GM12873 (cell line): Measurements from ENCODE around the gene MAPRE3.

Source experiments
- TF ChIP-seq, protein P1 (sequence below): IDR thresholded peaks from 2 replicates; pipeline ENCODE4 v1.5.1; 2012; ENCODE audit warnings: low read depth, mild to moderate bottlenecking, moderate library complexity, low read length, control low read depth; ENCODE audit not compliant: insufficient read depth; ENCODE audit errors: missing control alignments

Gene MAPRE3

DNA sequence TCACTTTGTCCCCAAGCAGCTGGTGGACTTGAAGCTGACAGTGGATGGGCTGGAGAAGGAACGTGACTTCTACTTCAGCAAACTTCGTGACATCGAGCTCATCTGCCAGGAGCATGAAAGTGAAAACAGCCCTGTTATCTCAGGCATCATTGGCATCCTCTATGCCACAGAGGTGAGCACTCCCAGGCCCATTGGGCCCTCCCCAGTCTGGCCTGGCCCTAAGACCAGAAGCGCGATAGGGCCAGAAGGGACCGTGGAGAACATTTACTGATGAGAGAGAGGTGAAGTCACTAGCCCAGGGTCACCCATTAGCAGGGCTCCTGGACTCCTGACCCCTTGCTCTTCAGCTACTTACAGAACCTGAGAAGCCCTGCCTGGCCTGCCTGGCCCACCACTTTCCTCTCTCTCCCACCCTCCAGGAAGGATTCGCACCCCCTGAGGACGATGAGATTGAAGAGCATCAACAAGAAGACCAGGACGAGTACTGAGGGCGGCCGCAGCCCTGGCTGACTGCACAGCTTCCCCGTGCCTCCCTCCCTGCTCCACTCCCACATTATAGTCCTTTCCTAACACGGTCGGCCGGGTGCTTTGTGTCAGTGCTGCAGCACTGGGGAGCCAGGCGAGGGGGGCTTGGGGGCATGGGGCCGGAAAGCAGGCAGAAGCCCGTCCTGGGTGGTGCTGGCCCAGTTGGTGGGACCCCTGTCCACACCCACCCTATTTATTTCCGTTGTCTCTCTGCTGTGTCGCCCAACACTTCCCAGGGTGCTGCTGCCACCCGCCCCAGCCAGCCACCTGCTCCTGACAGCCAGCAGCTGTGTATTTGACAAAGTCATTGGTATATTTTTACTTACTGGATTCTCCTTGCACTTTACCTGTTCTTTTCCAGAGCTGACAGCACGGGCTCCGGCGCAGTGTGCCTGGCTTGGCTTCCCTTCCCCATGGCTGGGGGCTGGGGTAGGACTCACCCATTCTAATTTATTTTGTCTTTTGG lies 55.7 kb downstream of the MAPRE3 start:
- TF ChIP-seq, protein P1, sequence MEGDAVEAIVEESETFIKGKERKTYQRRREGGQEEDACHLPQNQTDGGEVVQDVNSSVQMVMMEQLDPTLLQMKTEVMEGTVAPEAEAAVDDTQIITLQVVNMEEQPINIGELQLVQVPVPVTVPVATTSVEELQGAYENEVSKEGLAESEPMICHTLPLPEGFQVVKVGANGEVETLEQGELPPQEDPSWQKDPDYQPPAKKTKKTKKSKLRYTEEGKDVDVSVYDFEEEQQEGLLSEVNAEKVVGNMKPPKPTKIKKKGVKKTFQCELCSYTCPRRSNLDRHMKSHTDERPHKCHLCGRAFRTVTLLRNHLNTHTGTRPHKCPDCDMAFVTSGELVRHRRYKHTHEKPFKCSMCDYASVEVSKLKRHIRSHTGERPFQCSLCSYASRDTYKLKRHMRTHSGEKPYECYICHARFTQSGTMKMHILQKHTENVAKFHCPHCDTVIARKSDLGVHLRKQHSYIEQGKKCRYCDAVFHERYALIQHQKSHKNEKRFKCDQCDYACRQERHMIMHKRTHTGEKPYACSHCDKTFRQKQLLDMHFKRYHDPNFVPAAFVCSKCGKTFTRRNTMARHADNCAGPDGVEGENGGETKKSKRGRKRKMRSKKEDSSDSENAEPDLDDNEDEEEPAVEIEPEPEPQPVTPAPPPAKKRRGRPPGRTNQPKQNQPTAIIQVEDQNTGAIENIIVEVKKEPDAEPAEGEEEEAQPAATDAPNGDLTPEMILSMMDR = no peak

DNA sequence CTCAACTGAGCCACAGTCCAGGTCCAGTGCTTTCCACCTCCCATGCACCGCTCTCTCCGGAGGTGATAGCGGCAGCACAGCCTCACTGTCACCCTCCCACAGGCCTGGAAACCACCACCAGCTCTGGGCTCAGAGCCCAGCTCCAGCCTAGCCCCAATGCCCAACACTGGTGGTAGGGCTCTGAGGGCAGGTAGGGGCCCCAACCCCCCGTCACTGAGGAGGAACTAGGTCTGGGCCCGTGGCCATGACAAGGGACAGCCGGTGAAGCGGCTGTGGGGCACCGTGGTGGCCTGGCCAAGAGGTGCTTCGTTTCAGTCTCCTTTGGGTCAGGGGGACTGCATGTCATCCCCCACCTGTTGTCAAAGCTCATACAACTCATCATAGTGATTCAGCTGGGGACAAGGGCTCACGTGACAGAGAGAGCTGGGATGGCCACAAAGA lies 56.8 kb downstream of the MAPRE3 start:
- TF ChIP-seq, protein P1 = no peak

DNA sequence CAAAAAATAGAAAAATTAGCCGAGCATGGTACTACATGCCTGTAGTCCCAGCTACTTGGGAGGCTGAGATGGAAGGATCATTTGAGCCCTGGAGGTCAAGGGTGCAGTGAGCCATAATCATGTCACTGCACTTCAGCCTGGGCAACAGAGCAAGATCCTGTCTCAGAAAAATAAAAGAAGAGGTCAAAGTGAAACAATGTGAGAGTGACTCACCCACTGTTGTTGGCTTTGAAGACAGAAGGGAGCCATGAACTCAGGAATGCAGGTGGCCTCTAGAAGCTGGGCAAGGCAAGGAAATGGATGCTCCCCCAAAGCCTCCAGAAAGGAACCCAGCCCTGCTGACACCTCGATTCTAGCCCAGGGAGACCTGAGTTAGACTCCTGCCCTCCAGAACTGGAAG lies 58.6 kb downstream of the MAPRE3 start:
- TF ChIP-seq, protein P1 = no peak

DNA sequence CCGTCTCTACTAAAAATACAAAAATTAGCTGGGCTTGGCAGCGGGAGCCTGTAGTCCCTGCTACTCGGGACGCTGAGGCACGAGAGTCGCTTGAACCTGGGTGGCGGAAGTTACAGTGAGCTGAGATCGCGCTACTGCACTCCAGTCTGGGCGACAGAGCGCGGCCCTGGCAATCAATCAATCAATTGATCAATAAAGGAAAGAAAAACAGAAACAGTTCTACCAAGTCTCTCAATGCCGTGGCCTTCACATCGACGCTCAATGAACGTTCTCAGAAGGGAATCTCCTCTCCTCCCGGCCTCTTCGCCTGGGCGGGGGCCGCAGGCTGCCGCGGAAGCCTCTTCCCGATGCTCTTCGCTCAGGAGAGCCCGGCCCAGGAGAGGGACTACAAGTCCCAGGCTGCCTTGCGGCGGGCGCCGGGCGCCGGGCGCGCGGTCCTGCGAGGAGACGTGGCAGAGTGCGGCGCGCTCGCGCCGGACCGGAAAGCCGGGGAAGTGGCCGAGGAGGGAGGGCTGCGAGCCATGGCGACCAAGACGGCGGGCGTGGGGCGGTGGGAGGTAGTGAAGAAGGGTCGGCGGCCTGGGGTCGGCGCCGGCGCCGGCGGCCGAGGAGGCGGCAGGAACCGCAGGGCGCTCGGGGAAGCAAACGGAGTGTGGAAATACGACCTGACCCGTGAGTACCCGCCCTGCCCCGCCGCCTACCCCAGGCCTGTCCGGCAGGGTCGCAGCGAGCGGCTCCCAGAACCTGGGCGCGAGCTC lies 62.2 kb downstream of the MAPRE3 start, which contains the start of gene TMEM214:
TSS of gene TMEM214 (plus strand) at position 471 of the 758 bp plus-strand sequence. CDS start at position 522, 51 bp downstream.
- TF ChIP-seq, protein P1 = peak; percentile 7

DNA sequence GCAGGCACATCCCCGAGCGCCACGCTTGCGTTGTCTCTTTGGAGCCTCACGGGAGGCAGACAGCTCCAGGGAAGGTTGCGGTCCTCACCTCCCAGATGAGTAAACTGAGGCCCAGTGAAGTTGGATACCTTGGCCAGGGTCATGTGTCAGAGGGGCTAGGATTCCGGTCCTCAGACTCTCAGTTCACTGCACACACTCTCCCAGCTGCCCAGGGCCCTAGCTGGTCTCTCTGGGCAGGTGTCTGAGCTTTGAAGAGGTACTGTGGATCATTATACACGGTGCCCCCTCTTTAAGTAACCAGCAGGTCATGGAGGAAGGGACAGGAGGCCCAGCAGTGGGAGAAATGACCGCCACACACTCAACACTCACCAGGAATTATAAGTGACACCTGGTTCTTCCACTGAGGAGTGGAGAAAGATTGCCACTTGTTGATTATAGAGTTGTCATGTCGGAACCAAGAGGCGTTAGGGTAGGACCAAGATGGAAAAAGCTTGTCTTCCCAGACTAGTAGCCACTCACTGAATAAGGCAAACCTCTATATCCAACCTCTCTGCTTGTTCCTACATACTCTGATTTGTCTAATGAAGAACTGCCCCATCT lies 62.9 kb downstream of the MAPRE3 start:
- TF ChIP-seq, protein P1 = no peak

DNA sequence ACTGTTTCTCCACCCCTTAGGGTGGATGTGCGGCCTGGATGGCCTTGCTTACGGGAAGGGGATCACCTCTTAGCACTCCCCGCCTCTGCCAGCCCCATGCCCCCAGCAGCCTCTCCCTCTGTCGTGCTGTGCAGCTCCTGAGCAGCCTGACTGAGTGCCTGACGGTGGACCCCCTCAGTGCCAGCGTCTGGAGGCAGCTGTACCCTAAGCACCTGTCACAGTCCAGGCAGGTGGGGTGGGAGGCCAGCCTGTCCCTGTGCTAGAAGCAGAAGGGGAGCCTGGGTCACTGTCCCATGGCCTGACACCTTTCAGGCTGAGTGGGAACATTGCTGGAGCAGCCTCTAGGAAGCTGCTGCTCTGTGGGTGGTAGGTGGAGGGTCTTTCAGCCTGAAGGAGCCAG lies 67.6 kb downstream of the MAPRE3 start:
- TF ChIP-seq, protein P1 = no peak
